Measurements from ENCODE around the gene SUMO1. TPM values are rescaled to one million over a fixed set of nuclear protein-coding genes. Genes with fewer than 3 reads are reported as not detected.

Gene SUMO1
- total and polyA plus RNA-seq, 2 of the 8 experiments (the other 6 are each of a cell fraction or from before 2014, with no cell fraction given): 108 to 238 TPM

DNA sequence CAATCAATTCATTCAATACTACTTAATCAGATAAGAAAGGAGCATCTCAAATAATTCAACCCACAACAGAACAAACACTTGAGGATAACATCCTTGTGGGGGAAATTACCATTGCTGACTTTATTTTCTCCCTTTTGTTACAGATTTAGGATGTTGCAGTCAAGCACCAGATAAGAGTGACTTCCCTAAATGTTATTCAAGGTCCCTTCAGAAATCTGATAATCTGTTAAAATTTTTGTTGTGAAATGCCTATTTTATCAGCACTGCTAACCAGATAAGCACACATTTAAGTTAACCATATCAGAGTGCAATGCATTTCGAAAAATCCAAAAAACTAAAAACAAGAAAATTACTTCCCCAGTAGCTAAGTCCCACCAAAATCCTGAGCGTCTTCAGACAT, 33.5 kb downstream of the SUMO1 start:
- FAIRE-seq: no peak
- no peak overlapping the region for H2BK20ac ChIP-seq (ENCODE audit: low read length)
- POLR2A ChIA-PET (ENCODE audit: partially characterized antibody): interaction anchor here (1.7 kb wide), 1 partner anchor 34 kb away, joined by 3 read pairs; the partner anchor contains the start of gene SUMO1

More for the DNA sequence above, 33.5 kb downstream of the SUMO1 start:
- Histone ChIP-seq H3K79me2 (ENCODE audit: control insufficient read depth in 1 of 2, insufficient read depth in 2 of 2, low read length in 2 of 2) (no peaks in the 10 kb centered on the region), H3K4me1 (replicated peaks in 1 of 4; ENCODE audit: control insufficient read depth in 3 of 4, insufficient read depth in 4 of 4, low read length in 3 of 4) (no peaks in the 10 kb centered on the region), H3K27ac (ENCODE audit: low read depth, low read length) (no peak overlapping the region), H4K5ac (ENCODE audit: insufficient read length, low read depth, low read length) (no peak overlapping the region), H3K56ac (replicated peaks; ENCODE audit: insufficient read length, low read depth, low read length) (no peak overlapping the region), H3K23me2 (ENCODE audit: low read depth, low read length) (no peaks in the 10 kb centered on the region), H2BK120ac (replicated peaks; ENCODE audit: low read depth, low read length) (no peak overlapping the region), H3K79me1 (ENCODE audit: low read depth, low read length) (peaks cover 4% of the 10 kb centered on the region; the same call in 1 of the 2 replicates), H3K18ac (ENCODE audit: extremely low read depth, low read length) (no peak overlapping the region), H4K20me1 (replicated peaks in 1 of 2; ENCODE audit: control insufficient read depth in 1 of 2, insufficient read depth in 2 of 2, low read length in 2 of 2) (no peaks in the 10 kb centered on the region), H3K4ac (replicated peaks; ENCODE audit: insufficient read length, low read depth, low read length) (no peak overlapping the region), H3K9me3 (ENCODE audit: insufficient read depth in 2 of 2, low read depth in 1 of 2, low read length in 1 of 2) (no peaks in the 10 kb centered on the region), H2BK15ac (ENCODE audit: low read length) (no peak overlapping the region), H3K14ac (ENCODE audit: insufficient read length) (no peak overlapping the region), H3K36me3 (ENCODE audit: control insufficient read depth in 2 of 4, insufficient read depth in 4 of 4, low read length in 3 of 4) (peaks cover 0 to 45% (median 11%) of the 10 kb centered on the region in 4 experiments; a peak in 4 of 8 replicates), H2AK5ac (ENCODE audit: low read depth, low read length) (no peak overlapping the region), H3K27me3 (replicated peaks in 1 of 4; ENCODE audit: control insufficient read depth in 3 of 4, extremely low read depth in 1 of 4, insufficient read depth in 3 of 4, low read length in 3 of 4) (no peaks in the 10 kb centered on the region), H3K23ac (ENCODE audit: insufficient read length) (no peak overlapping the region), H2BK5ac (ENCODE audit: low read depth, low read length) (no peak overlapping the region), H3K4me3 (ENCODE audit: extremely low read depth in 1 of 4, insufficient read depth in 2 of 4, low read depth in 3 of 4, low read length in 4 of 4) (no peak overlapping the region), H4K8ac (ENCODE audit: extremely low read depth, insufficient read depth, low read length) (no peak overlapping the region), H4K91ac (replicated peaks; ENCODE audit: insufficient read length, low read length) (no peak overlapping the region), H3K9ac (replicated peaks in 1 of 4; ENCODE audit: extremely low read depth in 1 of 4, low read depth in 3 of 4, low read length in 3 of 4) (no peak overlapping the region), H2AFZ (ENCODE audit: low read length) (no peak overlapping the region), H2BK12ac (ENCODE audit: low read depth, low read length) (no peak overlapping the region), H3K4me2 (ENCODE audit: insufficient read depth in 1 of 2, low read depth in 2 of 2, low read length in 2 of 2) (no peak overlapping the region)
- 87% methylated on average over 2 of the region's 2 CpGs; no CpG with 5 or more reads in 1 of the 2 experiments for WGBS, 2 experiments (ENCODE audit: extremely low coverage in 1 of 2, insufficient coverage in 1 of 2, insufficient read length in 1 of 2, insufficient replicate concordance in 2 of 2, low coverage in 1 of 2, low lambda C conversion rate in 2 of 2, missing lambda C conversion rate in 1 of 2)
- CTCF ChIA-PET (ENCODE audit: partially characterized antibody): no interaction called here
- no peak for DNase-seq (ENCODE audit: low read depth in 1 of 2, low spot score in 2 of 2)
- TF ChIP-seq BCL11A (IDR thresholded peaks at IDR 0.05; ENCODE audit: low read depth in 2 of 2, low read length in 2 of 2) (no peak), TAF1 (IDR thresholded peaks at IDR 0.05; ENCODE audit: low read depth, low read length) (no peak), SP4 (IDR thresholded peaks at IDR 0.05; ENCODE audit: low read length) (no peak), RXRA (IDR thresholded peaks at IDR 0.05; ENCODE audit: insufficient read depth, low read depth, low read length) (no peak), GABPA (IDR thresholded peaks at IDR 0.05; ENCODE audit: borderline replicate concordance, insufficient read depth, low read length) (no peak), PHF8 (conservative IDR thresholded peaks at IDR 0.05; ENCODE audit: low read depth, low read length) (no peak), CBX5 (IDR thresholded peaks at IDR 0.05; ENCODE audit: low read depth, low read length) (no peak), JUND (IDR thresholded peaks at IDR 0.05; ENCODE audit: low read length) (no peak), EGR1 (IDR thresholded peaks at IDR 0.05; ENCODE audit: borderline replicate concordance, low read depth, low read length) (no peak), YY1 (IDR thresholded peaks at IDR 0.05; ENCODE audit: low read depth, low read length) (no peak)
- TF ChIP-seq, protein P1, sequence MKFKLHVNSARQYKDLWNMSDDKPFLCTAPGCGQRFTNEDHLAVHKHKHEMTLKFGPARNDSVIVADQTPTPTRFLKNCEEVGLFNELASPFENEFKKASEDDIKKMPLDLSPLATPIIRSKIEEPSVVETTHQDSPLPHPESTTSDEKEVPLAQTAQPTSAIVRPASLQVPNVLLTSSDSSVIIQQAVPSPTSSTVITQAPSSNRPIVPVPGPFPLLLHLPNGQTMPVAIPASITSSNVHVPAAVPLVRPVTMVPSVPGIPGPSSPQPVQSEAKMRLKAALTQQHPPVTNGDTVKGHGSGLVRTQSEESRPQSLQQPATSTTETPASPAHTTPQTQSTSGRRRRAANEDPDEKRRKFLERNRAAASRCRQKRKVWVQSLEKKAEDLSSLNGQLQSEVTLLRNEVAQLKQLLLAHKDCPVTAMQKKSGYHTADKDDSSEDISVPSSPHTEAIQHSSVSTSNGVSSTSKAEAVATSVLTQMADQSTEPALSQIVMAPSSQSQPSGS (IDR thresholded peaks at IDR 0.05; ENCODE audit: low read length): no peak
- TF ChIP-seq, protein P2, sequence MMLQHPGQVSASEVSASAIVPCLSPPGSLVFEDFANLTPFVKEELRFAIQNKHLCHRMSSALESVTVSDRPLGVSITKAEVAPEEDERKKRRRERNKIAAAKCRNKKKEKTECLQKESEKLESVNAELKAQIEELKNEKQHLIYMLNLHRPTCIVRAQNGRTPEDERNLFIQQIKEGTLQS (IDR thresholded peaks at IDR 0.05; ENCODE audit: insufficient read depth, low read depth, low read length): no peak
